HEK293T (cell line): ENCODE data around the gene EPHA4.

ENCODE experiments used
- FOXA1 ChIP-seq: fragments of 450-650 bp; IDR thresholded peaks from 2 replicates; pipeline ENCODE4 v1.6.1; 2016; ENCODE audit warnings: mild to moderate bottlenecking
- L3MBTL2 ChIP-seq: fragments of 450-650 bp; conservative IDR thresholded peaks from 2 replicates; pipeline ENCODE4 v1.6.1; 2016; ENCODE audit warnings: mild to moderate bottlenecking
- NFRKB ChIP-seq: fragments of 450-650 bp; IDR thresholded peaks from 2 replicates; pipeline ENCODE4 v1.6.1; 2016; ENCODE audit warnings: mild to moderate bottlenecking, moderate library complexity
- PKNOX1 ChIP-seq: fragments of 450-650 bp; IDR thresholded peaks from 2 replicates; pipeline ENCODE4 v1.6.1; 2016
- TARDBP ChIP-seq: fragments of 450-650 bp; IDR thresholded peaks from 2 replicates; pipeline ENCODE4 v1.6.1; 2016

DNA sequence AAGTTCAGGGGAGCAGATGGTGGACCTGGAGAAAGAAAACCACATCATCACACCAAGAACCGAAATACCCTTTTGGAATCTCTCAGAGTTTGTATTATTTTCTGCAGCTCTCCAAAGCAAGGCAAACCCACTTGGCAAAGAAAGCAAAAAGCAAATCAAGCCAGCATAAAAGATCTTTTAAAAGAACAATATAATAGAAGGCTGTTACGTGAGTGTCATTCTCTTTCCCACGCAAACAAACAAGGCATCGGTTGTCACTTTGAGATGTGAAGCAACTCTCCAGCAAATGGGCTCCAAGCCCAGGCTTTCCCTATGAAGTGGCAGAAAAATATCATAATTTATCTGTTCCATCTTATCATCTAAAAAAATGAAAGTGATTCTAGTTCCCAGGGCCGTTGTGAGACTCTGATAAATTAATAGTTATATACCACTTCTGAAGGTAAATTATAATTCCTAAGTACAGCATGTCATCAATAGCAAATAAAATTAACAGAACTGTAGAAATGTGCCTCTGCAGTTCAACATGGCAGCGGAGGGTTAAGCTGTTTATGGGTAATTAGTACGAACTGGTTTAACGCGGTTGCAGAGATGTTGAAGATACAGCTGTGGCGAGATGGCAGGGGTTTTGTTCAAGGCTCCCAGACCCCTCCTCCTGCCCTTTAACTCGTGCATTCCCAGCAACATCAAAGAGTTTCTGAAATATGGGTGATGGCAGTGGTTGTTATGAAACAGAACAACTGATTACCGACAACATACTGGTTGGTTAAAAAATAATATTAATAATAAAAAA is 89.2 kb downstream of the EPHA4 start:
- TF ChIP-seq L3MBTL2 (no peak), FOXA1 (no peak), NFRKB (no peak), PKNOX1 (no peak), TARDBP (no peak)
